Neural cell (in vitro differentiated cells): ENCODE results near the gene LUC7L. TPM values are rescaled to one million over a fixed set of nuclear protein-coding genes. Genes with fewer than 3 reads are reported as not detected.

Experiments used
- H2AFZ ChIP-seq: fragments of 200-600, 300-800 bp; sonication (generic), shearing (Covaris generic); 2 replicates; pipeline ENCODE4 v1.6.0; 2014; ENCODE audit warnings: low read depth, mild to moderate bottlenecking, antibody characterized with exemption, low read length, moderate library complexity
- H3F3A ChIP-seq: fragments of 200-600 bp; shearing (Covaris generic); 2 replicates; pipeline ENCODE4 v1.6.1; 2016; ENCODE audit warnings: mild to moderate bottlenecking, moderate library complexity, mixed read lengths, antibody characterized with exemption, low read length; ENCODE audit not compliant: insufficient read depth, poor library complexity, severe bottlenecking
- H3K27ac ChIP-seq: fragments of 200-600, 300-800 bp; sonication (generic), shearing (Covaris generic); 2 replicates; pipeline ENCODE4 v1.5.1; 2014; ENCODE audit warnings: mild to moderate bottlenecking, low read length, moderate library complexity
- H3K27me3 ChIP-seq: fragments of 300-800, 200-600 bp; sonication (generic), shearing (Covaris generic); 2 replicates; pipeline ENCODE4 v1.6.0; 2014; ENCODE audit warnings: mild to moderate bottlenecking, low read depth, low read length, moderate library complexity; ENCODE audit not compliant: insufficient read depth
- H3K36me3 ChIP-seq: fragments of 300-800, 200-600 bp; sonication (generic), shearing (Covaris generic); 2 replicates; pipeline ENCODE4 v1.5.1; 2014; ENCODE audit warnings: mild to moderate bottlenecking, antibody characterized with exemption, low read length, moderate library complexity; ENCODE audit not compliant: insufficient read depth
- H3K4me2 ChIP-seq: fragments of 300-800, 200-600 bp; sonication (generic), shearing (Covaris generic); 2 replicates; pipeline ENCODE4 v1.6.0; 2014; ENCODE audit warnings: mild to moderate bottlenecking, low read length
- H3K4me3 ChIP-seq: fragments of 300-800, 200-600 bp; sonication (generic), shearing (Covaris generic); 2 replicates; pipeline ENCODE4 v1.5.1; 2014; ENCODE audit warnings: mild to moderate bottlenecking, low read length, moderate library complexity
- H3K79me2 ChIP-seq: fragments of 200-600 bp; shearing (Covaris generic); replicated peaks from 2 replicates; pipeline ENCODE4 v1.6.0; 2014; ENCODE audit warnings: mild to moderate bottlenecking, low read length, moderate library complexity; ENCODE audit not compliant: insufficient read depth
- H3K9ac ChIP-seq: fragments of 300-800, 200-600 bp; sonication (generic), shearing (Covaris generic); 2 replicates; pipeline ENCODE4 v1.6.1; 2016; ENCODE audit warnings: mild to moderate bottlenecking, low read length, mixed read lengths
- H3K9me2 ChIP-seq: fragments of 200-600 bp; shearing (Covaris generic); 2 replicates; pipeline ENCODE4 v1.6.1; 2016; ENCODE audit warnings: mild to moderate bottlenecking, low read length, mixed read lengths; ENCODE audit not compliant: insufficient read depth
- H3K9me3 ChIP-seq: fragments of 200-600, 300-800 bp; sonication (generic), shearing (Covaris generic); 2 replicates; pipeline ENCODE4 v1.6.1; 2016; ENCODE audit warnings: mild to moderate bottlenecking, mixed run types, low read length, moderate library complexity, mixed read lengths
- H4K20me1 ChIP-seq: fragments of 200-600 bp; shearing (Covaris generic); 2 replicates; pipeline ENCODE4 v1.6.1; 2016; ENCODE audit warnings: mild to moderate bottlenecking, mixed run types; ENCODE audit not compliant: insufficient read depth
- CTCF ChIP-seq: fragments of 450-650 bp; IDR thresholded peaks from 2 replicates; pipeline ENCODE4 v1.5.1; 2014; ENCODE audit warnings: antibody characterized with exemption, mild to moderate bottlenecking, moderate library complexity; ENCODE audit not compliant: poor library complexity, severe bottlenecking
- EP300 ChIP-seq: fragments of 450-650 bp; conservative IDR thresholded peaks from 2 replicates; pipeline ENCODE4 v1.6.1; 2014; ENCODE audit warnings: antibody characterized with exemption, mild to moderate bottlenecking, moderate library complexity; ENCODE audit not compliant: poor library complexity, severe bottlenecking
- EZH2 ChIP-seq: fragments of 200-600, 300-800 bp; shearing (Covaris generic), sonication (generic); IDR thresholded peaks from 2 replicates; pipeline ENCODE4 v1.6.1; 2014; ENCODE audit warnings: antibody characterized with exemption, low read length, borderline replicate concordance, mild to moderate bottlenecking; ENCODE audit not compliant: insufficient read depth, poor library complexity, severe bottlenecking
- MXI1 ChIP-seq: fragments of 450-650 bp; conservative IDR thresholded peaks from 2 replicates; pipeline ENCODE4 v1.6.1; 2014; ENCODE audit warnings: antibody characterized with exemption, mild to moderate bottlenecking; ENCODE audit not compliant: poor library complexity, severe bottlenecking
- POLR2AphosphoS5 ChIP-seq: IDR thresholded peaks from 2 replicates; pipeline ENCODE4 v1.6.1; 2012
- RAD21 ChIP-seq: fragments of 450-650 bp; conservative IDR thresholded peaks from 2 replicates; pipeline ENCODE4 v1.6.1; 2014; ENCODE audit warnings: antibody characterized with exemption, mild to moderate bottlenecking, moderate library complexity
- REST ChIP-seq: IDR thresholded peaks from 2 replicates; pipeline ENCODE4 v1.6.1; 2012; ENCODE audit warnings: borderline replicate concordance
- SMC3 ChIP-seq: fragments of 450-650 bp; conservative IDR thresholded peaks from 2 replicates; pipeline ENCODE4 v1.6.1; 2014; ENCODE audit warnings: antibody characterized with exemption, mild to moderate bottlenecking, moderate library complexity; ENCODE audit not compliant: poor library complexity
- TAF1 ChIP-seq: IDR thresholded peaks from 2 replicates; pipeline ENCODE4 v1.6.1; 2012; ENCODE audit warnings: low read depth
- polyA plus RNA-seq: library from polyadenylated mRNA; depleted of rRNA; stranded (reverse); fragments of >200 nt; gene quantifications from 2 replicates; pipeline ENCODE4 v1.2.3, GENCODE V29; 2014

LUC7L gene
- polyA plus RNA-seq, 1 donor from 2014 or later = 564 TPM

- Histone ChIP-seq H3K4me3 (no peak overlapping the region), H3K4me2 (no peak overlapping the region), H3K79me2 (no peaks in the 10 kb centered on the region), H3K27me3 (no peaks in the 10 kb centered on the region), H3K9me2 (no peaks in the 10 kb centered on the region), H2AFZ (no peak overlapping the region), H3K9me3 (no peaks in the 10 kb centered on the region), H3K27ac (no peak overlapping the region), H3K36me3 (no peaks in the 10 kb centered on the region), H3K9ac (no peak overlapping the region), H4K20me1 (no peaks in the 10 kb centered on the region), H3F3A (no peaks in the 10 kb centered on the region)
- no peak for TF ChIP-seq CTCF
- TF ChIP-seq TAF1 = no peak
Observed at GRCh38 chr16:261031-261691, 31.9 kb upstream of the LUC7L start.

GRCh38 chr16:260326-260725 lies 31.1 kb upstream of the LUC7L start:
- no peak overlapping the region for H3K4me3 ChIP-seq
- TF ChIP-seq MXI1 (no peak), RAD21 (no peak), CTCF (no peak), EZH2 (no peak), TAF1 (no peak), POLR2AphosphoS5 (no peak), SMC3 (no peak), EP300 (no peak), REST (no peak)
- no peak overlapping the region for H2AFZ ChIP-seq
- no peaks in the 10 kb centered on the region for H3K36me3 ChIP-seq
- H3K4me2 ChIP-seq = no peak overlapping the region
- H3K79me2 ChIP-seq = no peaks in the 10 kb centered on the region
- no peaks in the 10 kb centered on the region for H3K9me3 ChIP-seq
- H4K20me1 ChIP-seq = no peaks in the 10 kb centered on the region
- H3K27me3 ChIP-seq = no peaks in the 10 kb centered on the region
- no peak overlapping the region for H3K9ac ChIP-seq
- no peaks in the 10 kb centered on the region for H3K9me2 ChIP-seq
- no peaks in the 10 kb centered on the region for H3F3A ChIP-seq
- no peak overlapping the region for H3K27ac ChIP-seq
